IMR-90 (cell line): ENCODE data around the gene PSME4.

Experiments
- CTCF ChIP-seq: conservative IDR thresholded peaks from 2 replicates; pipeline ENCODE4 v1.5.1; 2012; ENCODE audit warnings: mild to moderate bottlenecking, low read depth, low read length, improper control_type of control experiment
- FOS ChIP-seq: fragments of 150-350 bp; IDR thresholded peaks from 2 replicates; pipeline ENCODE4 v1.6.1; 2016; ENCODE audit warnings: low read depth, low read length
- MAZ ChIP-seq: IDR thresholded peaks from 2 replicates; pipeline ENCODE4 v1.6.1; 2012; ENCODE audit warnings: low read depth, mild to moderate bottlenecking, low read length, improper control_type of control experiment, moderate library complexity, borderline replicate concordance
- POLR2A ChIP-seq: IDR thresholded peaks from 2 replicates; pipeline ENCODE4 v1.6.1; 2012; ENCODE audit warnings: mild to moderate bottlenecking, low read depth, low read length
- RFX5 ChIP-seq: IDR thresholded peaks from 2 replicates; pipeline ENCODE4 v1.8.0; 2012; ENCODE audit warnings: low read depth, mild to moderate bottlenecking, low read length, moderate library complexity

GRCh38 chr2:53969968-53970723, 647 bp downstream of the PSME4 start:
- no peak for TF ChIP-seq POLR2A
- no peak for TF ChIP-seq CTCF
- no peak; the same call in 1 of the 2 replicates for TF ChIP-seq MAZ
- TF ChIP-seq RFX5, result no peak
- no peak for TF ChIP-seq FOS
